HG03439 (cell line): ENCODE measurements around the gene GNG5.
"Not testable (repeated sequence)": the region's sequence is repeated elsewhere in the genome, so short reads cannot be mapped to it uniquely, and the experiment has no call there.

Experiments used
- ATAC-seq: cut with Tn5 transposase; IDR thresholded peaks from one replicate; pipeline ENCODE4 v1.9.1; 2021; ENCODE audit warnings: mild to moderate bottlenecking, moderate library complexity; ENCODE audit not compliant: unreplicated experiment

Gene GNG5

DNA sequence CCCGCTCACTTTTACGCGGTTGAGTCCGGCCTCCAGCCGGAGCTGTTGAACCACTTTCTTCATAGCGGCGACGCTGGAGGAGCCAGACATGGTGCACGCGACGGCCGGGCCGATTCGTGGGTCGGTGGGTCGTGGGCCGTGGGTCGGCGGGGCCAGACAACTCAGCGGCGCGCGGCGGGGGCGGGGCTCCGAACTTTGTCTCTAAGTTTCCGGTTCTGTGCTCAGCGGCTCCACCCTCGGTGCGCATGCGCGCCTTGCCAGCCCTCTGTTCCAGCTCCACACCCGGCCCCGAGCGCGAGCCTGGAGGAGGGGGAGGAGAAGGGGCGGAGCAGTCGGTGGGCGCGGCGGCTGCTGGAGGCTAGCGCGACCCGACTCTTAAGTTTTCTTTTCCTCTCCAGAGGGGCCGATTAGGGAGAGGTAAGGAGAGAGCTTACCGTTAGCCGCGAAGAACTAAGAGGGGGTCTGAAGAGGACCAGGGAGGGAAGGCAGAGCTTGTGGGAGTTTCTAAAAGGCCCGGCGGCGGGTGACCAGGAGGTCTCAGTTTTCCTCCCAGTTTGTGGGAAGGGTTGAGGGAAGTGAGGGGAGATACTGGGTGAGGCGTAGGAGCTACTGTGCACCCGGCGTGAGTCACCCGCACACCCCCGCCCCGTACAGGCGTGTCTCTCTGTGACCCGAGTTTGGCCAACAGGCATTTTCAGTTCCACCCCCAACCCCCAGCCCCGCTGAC lies at the start of gene GNG5, which contains the start of gene SPATA1:
GNG5 (minus strand) TSS at position 580 of the 727 bp plus-strand sequence; CDS start at position 90, 490 bp downstream.
SPATA1 (plus strand) TSS at position 385 of the 727 bp plus-strand sequence. CDS start 9,974 bp downstream, outside the sequence.
- ATAC-seq: peak; percentile 84

DNA sequence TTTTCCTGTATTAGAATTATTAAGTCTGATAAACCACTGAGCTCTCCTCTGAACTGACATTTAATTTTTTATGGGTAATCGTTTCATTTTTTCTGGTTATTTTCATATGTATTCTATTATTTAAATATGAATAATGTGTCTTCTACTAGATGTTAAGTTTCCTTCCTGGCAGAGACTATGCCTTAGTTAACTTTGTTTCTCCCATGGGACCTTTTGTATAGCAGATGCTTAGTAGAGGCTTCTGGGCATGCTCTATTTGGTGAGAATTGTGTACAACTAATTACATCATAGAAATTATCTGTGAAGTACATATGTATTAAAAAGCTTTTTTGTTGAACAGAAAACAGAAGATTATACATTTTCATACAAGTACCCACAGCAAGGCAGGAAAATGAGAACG lies 44.4 kb upstream of the GNG5 start:
- no peak for ATAC-seq

DNA sequence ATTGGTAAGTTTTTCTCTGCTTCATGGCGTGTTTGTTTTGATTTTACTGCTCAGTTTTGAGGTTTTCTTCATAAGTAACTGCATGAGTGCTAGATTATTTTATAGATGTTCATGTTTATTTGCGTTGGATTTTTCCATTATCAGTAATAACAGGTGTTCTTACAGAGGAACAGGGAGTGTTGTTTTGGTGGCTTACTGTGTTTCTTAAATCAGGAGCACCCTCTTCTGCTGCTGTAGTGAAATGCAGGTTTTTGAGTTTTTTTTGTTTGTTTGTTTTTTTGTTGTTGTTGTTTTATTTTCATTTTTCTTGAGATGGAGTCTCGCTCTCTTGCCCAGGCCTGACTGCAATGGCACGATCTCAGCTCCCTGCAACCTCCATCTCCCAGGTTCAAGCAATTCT lies 35.3 kb upstream of the GNG5 start:
- ATAC-seq: no peak

DNA sequence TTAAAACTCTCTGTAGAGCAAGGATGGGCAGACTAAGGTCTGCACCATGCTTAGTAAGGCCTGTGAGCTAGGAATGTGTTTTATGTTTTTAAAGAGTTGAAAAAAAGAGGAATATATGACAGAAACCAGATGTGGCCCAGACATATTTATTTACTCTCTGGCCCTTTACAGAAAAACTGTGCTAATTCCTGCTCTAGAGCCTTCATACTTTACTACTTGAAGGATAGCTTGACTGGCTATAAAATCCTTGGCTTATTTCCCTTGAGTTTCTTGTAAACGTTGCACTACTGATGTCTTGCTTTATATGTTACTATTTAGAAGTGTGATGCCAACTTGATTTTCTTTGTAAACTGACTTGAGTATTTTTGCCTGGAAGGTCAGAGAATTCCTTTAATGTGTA lies 34.4 kb upstream of the GNG5 start:
- ATAC-seq: no peak

DNA sequence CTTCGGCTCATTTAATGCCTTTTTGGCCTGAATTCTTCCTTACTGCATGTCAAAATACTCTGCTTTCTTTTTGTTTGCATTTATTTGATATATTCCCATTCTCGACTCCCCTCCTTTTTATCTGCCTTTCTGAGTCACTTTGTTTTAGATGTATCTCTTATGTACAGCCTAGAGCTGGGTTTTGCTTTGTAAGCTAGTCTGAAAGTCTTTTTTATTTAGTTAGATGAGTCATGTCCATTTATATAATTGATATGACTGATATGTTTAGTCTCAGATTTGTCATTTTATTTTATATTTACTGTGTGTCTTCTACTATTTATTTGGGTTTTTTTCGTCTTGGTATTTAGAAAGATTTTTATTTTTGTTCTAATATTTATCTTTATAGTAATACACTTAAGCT lies 33.6 kb upstream of the GNG5 start:
- ATAC-seq: no peak

DNA sequence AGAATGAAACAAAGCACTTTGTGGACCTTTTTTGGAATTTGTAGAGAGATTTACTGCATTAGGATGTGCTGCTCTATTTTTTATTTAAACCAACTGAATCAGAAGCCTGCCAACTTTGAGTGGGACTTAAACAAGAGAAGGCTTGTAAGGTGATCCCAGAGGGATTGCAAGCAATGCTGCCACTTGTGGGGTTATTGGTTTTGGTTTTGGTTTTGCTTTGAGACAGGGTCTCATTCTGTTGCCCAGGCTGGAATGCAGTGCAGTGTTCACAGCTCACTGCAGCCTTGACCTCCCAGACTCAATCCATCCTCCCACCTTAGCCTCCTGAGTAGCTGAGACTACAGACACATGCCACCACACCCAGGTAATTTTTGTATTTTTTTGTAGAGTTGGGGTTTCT lies 32.2 kb upstream of the GNG5 start:
- no peak for ATAC-seq

DNA sequence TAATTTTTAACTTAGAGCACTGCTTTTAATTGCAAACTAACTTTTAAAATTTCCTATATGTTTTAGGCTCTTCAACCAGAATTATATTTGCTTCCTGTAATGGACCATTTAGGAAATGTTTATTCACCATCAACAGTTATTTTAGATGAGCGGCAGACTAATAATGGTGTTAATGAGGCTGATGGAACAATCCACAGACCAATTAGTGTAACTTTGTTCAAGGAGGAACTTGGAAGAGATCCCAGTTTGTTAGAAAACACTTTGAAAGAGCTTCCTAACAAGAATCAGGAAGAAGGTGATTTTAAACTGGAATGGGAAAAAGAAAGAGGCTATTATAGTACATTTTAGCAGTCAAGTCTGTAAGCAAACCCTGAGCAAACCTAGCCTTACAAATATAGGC lies 19.4 kb upstream of the GNG5 start:
- ATAC-seq: no peak

DNA sequence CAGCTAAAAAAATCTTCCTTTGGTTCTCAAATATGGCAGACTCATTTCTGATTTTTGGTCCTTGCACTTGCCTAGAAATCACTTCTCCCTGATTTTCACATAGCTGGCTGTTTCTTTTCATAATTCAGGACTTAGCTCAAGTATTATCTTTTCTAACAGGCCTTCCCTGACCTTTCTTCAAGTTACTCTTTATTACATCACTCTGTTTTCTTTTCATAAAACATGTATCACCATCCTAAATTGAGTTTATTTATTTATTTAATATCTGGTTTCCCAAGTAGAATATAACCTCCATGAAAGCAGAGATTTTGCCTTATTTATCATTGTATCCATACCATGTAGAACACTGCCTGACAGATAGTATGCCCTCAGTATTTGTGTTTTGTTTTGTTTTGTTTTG lies 18.2 kb upstream of the GNG5 start:
- ATAC-seq: no peak

DNA sequence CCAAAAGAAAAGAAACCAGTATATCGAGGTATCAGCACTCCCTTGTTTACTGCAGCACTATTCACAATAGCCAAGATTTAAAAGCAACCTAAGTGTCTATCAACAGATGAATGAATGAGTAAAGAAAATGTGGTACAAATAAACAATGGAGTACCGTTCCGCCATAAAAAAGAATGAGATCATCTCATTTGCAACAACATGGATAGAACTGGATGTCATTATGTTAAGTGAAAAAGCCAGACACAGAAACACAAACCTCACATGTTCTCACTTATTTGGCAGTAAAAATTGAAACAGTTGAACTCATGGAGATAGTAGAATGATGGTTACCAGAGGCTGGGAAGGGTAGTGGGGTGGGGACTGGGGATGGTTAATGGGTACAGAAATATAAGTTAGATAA lies 4.3 kb upstream of the GNG5 start:
- ATAC-seq: no peak

DNA sequence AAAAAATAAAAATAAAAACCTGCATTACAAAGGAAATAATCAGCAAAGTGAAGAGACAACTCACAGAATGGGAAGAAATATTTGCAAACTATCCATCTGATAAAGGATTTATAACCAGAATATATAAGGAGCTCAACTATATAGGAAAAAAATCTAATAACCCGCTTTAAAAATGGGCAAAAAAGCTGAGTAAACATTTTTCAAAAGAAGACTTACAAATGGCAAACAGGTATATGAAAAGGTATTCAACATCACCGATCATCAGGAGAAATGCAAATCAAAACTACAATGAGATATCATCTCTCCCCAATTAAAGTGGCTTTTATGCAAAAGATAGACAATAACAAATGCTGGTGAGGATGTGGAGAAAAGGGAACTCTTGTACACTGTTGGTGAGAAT lies 3.8 kb upstream of the GNG5 start:
- no peak for ATAC-seq

DNA sequence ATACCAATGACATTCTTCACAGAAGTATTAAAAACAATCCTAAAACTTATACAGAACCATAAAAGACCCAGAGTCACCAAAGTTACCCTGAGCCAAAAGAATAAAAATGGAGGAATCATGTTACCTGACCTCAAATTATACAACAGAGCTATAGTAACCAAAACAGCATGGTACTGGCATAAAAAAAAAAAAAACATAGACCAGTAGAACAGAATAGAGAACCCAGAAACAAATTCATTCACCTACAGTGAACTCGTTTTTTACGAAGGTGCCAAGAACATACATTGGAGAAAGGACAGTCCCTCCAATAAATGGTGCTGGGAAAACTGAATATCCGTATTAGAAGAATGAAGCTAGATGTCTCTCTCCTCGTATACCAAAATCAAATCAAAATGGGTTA lies 2.6 kb upstream of the GNG5 start:
- no peak for ATAC-seq

DNA sequence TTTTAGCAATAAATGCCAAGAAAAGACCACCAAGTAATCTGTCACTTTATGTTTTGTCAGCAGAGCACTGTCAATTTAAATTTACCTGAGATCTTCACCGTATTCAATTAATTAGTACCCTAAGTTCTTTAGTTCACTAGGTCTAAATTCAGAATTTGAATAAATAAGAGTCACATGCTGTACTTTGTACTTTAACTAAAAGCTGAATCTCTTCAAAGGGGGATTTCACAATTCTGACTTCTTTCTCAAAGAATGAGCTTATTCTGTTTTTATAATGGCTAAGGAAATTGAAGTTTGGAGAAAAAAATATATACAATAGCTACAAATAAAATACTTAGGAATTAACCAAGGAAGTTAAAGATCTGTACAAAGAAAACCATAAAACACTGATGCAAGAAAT lies 2.1 kb upstream of the GNG5 start:
- ATAC-seq: no peak

DNA sequence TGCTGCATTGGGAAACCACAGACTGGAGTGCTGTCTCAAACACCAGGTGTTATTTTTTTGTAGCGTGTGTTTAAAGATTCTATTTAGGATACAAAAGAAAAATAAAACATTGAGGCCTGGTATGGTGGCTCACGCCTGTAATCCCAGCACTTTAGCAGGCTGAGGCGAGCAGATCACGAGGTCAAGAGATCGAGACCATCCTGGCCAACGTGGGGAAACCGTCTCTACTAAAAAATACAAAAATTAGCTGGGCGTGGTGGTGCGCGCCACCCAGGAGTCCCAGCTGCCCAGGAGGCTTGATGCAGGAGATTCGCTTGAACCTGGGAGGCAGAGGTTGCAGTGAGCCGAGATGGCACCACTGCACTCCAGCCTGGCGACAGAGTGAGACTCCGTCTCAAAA lies 1.5 kb upstream of the GNG5 start:
- not testable (repeated sequence) for ATAC-seq

DNA sequence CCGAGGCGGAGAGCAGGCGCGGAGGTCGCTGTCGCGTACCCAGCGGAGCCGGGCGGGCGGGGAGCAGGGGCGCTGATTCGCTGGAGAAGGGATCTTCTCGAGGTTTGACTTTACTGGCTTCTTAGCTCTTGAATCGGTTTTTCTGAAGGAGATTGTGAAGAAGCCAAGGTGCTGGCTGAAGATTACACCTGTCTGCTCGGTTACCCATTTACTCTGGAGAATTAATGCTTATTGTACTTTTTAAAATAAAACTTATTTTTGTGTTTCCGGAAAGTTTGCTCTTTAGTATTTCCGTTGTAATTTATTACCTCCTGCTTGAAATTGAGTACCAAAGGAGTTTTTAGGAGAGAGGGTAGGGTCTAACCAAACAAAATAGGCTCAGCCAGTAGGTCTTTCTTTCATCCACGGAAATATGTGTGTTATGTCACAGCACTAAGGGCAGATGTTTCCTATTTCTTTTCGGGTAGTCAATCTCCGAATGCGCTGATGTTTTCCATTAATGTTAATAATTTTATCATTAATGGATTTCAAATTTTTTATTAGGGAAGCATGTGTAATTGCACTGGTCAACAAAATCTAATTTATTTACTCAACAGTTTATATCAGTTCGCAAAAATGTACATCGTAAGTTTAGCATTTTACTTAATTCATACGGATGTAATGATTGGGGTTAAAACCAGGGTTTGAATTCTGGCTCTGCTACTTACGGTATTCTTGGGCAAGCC lies 510 bp upstream of the GNG5 start:
- no peak for ATAC-seq

DNA sequence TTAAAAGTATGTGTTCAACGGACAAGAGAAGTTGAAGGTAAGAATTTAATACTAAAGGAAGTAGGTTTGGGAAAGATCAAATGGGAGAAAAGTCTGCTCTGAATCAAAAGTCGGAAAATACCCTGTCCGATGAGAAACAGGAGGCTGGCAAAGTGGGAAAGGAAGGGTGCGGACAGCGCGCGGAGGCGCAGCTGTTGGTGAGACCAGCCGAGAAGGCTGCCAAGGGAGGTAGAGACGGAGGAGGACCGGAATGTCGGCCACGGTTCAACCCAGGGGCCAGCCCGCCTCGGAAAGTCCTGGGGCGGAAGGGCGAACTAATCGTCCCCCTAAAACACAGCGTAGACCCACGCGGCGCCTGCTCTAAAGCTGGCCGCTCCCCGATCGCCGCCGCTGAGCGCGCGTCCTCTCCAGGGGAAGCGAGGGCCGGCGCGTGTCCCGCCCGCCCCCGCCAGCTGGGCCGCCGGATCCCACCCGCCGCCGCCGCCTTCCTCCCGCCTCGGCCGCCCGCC lies 834 bp downstream of the GNG5 start:
- ATAC-seq: peak; percentile 40

DNA sequence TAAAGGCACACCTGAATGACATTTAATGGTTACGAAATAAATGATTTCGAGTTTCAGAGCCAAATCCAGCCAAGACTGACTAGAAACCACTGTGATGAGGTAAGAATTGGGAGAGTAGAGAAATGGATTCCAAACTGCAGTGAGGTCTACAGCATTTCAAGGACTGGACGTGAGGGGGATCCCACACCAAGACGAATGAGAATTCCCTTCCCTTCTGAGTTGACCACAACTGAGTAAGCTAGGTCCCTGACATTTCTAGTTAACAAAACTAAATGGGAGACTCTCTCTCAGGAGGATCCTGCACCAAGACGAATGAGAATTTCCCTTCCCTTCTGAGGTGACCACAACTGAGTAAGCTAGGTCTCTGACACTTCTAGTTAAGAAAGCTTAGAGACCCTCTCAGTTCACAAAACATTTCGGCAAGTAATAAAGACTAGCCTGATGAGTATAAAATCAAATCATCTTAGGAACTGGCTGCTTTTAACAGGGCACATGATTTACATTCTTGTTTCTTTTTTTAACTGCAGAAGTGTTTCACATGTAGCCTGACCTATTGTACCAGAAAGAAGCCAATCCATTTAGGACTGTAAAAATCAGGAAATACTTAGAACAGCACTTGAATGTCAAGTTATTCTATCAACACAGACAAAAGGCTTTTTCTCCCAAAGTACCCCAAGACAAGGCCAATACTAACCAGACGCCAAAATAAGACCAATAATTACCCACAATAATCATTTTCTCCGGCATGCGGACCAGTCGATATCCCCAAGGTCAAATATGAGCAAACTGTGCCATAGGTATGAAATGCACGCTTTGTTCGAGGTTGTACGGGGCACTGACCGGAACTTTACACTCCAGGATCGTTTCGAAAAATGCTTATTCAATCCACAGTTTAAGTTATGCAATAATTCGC lies 1.5 kb downstream of the GNG5 start:
- ATAC-seq: no peak

DNA sequence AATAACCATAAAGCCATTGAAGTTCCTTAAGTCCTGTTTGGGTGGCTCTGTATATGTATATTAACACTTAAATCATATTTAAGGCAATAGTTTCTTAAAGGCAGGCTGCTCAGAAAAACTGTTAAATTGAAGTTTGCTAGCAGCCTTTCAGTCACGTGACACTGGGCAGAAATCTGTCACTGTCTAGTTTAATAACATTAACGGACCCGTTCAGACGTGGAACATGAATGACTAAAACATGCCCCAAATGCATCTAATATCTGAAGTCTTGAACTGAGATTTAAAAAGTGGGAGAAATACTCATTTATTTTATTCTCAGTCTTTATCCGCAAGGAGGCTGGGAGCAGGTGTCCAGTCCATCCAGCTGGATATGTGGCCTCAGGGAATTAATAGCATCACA lies 3.5 kb downstream of the GNG5 start:
- no peak for ATAC-seq

DNA sequence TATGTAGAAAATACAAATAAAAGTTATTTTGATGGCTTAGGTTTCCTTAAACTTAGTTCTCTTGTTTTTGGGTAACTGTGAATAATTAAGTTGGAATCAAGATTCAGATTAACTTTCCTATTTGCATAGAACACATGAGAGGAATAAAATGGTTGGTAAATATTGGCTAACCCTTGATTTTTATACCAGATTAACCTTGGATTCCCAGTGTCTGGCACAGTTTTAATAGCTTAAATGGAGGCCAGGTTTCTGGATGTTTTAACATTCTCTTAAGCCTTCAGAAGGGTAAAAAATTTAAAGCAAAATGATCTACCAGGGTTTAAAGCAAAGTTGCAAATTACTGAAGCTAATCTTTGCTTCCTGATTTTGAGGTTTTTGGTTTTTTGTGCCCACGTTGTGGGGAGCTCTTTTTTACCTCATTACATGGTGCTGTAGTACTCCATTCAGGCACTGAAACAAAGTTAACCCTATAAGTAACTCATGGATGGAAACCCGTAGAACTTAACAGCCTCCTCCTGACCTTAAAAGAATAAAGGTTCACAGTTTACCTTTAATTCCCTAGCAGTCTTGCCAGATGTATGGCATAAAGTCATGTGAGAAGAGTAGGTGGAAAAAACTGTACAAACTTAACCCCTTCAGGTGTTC lies 8.6 kb downstream of the GNG5 start:
- ATAC-seq: no peak

DNA sequence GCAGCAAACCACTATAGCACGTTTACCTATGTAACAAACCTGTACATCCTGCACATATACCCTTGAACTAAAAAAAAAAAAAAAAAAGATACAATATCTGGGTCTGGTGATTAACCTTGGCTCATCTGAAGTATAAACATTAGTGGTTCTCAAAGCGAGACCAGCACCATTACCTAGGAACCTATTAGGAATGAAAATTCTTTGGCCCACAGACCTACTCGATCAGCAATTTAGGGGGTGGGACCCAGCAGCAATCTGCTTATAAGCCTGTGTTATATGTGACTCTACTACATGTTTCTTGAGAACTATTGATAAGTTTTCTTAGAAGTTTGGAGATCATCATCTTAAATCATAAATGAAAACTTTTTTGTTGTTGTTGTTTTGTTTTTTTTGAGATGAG lies 9.9 kb downstream of the GNG5 start:
- no peak for ATAC-seq

DNA sequence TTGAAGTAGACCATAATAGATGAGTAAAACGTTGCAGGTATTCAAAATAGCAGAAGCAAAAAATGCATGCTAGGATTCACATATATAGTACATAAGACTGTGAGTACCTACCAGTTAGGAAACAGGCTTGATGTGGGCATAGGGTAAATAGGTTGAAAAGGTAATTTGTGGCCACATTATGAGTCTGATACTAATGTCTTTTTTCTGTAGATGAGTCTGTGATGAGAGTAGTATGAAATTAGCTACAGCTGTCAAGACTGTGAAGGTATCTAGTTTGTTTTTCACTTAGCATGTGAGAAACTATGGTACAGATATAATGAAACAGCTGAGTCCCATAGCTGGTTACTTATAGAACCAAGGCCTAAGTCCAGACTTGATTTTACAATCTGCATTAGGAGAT lies 12.6 kb downstream of the GNG5 start:
- no peak for ATAC-seq

DNA sequence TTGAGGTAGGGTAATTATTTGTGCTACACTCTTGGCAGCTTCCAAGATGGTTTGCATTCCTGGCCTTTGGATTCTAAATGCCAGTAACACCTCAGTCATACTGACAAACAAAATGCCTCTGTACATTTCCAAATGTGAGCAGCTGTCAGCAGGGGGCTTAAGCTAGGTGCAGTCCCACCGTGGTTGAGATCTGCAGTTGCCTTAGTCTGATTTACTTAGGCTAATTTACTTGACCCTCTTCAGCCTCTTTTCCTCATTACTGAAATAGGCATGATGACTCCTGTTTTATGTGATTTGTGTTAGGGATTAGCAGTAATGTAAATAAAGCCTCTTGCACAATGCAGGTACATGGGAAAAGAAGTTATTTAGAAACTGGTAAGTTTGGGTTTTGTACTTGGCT lies 13.7 kb downstream of the GNG5 start:
- ATAC-seq: no peak
